Measurements from ENCODE around the gene DCP1B.

- TF ChIP-seq CTCF (IDR thresholded peaks at IDR 0.05; ENCODE audit: insufficient read depth, low read length, poor library complexity, severe bottlenecking), result no peak
- no peak for TF ChIP-seq EZH2phosphoT487 (conservative IDR thresholded peaks at IDR 0.05; ENCODE audit: low read length)
These were observed 29.4 kb downstream of the DCP1B start for GRCh38 chr12:1974812-1975211.

Data from SU-DHL-6 (cell line).